RWPE2 (cell line): ENCODE data around the gene TBX1.

Experiments
- ATAC-seq: fragments of 200-7000 bp; cut with Tn5 transposase; 3 replicates; pipeline ENCODE4 v1.9.1; 2021; ENCODE audit warnings: low read depth
- DNase-seq: peaks from one replicate; pipeline ENCODE4 v3.0.0-alpha.2; 2020; ENCODE audit warnings: low spot score
- H3K27ac ChIP-seq: fragments of 450-650 bp; 2 replicates; pipeline ENCODE4 v1.5.1; 2017; ENCODE audit warnings: mild to moderate bottlenecking; ENCODE audit not compliant: poor library complexity, severe bottlenecking
- H3K27me3 ChIP-seq: fragments of 250-450 bp; sonication (Bioruptor Pico); 2 replicates; pipeline ENCODE4 v1.5.1; 2021; ENCODE audit warnings: mild to moderate bottlenecking, moderate library complexity; ENCODE audit not compliant: insufficient read depth, poor library complexity, severe bottlenecking
- H3K36me3 ChIP-seq: fragments of 250-450 bp; sonication (Bioruptor Pico); 2 replicates; pipeline ENCODE4 v1.5.1; 2020; ENCODE audit warnings: low read depth, mild to moderate bottlenecking, moderate library complexity
- H3K4me1 ChIP-seq: fragments of 250-450 bp; sonication (Bioruptor Pico); 2 replicates; pipeline ENCODE4 v1.5.1; 2021; ENCODE audit warnings: mild to moderate bottlenecking, moderate library complexity; ENCODE audit not compliant: insufficient read depth, poor library complexity, severe bottlenecking
- H3K4me3 ChIP-seq: fragments of 250-450 bp; sonication (Bioruptor Pico); 2 replicates; pipeline ENCODE4 v1.5.1; 2021; ENCODE audit warnings: mild to moderate bottlenecking, moderate library complexity; ENCODE audit not compliant: severe bottlenecking
- H3K9me3 ChIP-seq: fragments of 250-450 bp; sonication (Bioruptor Pico); 2 replicates; pipeline ENCODE4 v1.5.1; 2021; ENCODE audit warnings: mild to moderate bottlenecking, moderate library complexity; ENCODE audit not compliant: severe bottlenecking
- CTCF ChIP-seq: fragments of 450-650 bp; IDR thresholded peaks from one replicate; pipeline ENCODE4 v1.5.1; 2017; ENCODE audit warnings: mild to moderate bottlenecking, moderate library complexity; ENCODE audit not compliant: poor library complexity, severe bottlenecking

Gene TBX1

DNA sequence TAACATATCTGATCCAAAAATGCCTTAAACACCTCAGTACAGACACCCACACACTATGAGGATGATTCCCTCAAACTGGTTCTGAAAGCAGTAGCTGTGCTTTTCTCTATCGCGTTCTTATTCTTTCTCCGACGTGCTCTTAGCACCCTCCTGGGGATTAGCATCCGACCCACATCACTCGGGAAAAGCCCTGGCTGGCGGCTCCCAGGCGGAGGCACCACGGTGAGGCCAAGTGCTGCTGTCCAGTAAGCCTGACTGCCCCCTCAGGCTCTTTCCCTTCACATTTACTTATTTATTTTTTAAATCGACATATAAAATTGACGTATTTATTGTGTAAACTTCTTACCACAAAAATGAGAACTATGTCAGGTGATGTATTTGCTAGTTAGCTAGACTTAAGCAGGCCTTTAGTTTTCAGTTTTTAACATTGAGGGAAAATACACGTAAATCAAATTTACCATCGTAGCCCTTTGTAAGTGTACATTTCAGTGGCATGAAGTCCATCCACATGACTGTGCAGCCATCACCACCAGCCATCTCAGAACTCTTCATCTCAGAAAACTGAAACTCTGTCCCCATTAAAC lies 19.2 kb downstream of the TBX1 start:
- Histone ChIP-seq H3K4me3 (no peak overlapping the region), H3K36me3 (no peaks in the 10 kb centered on the region), H3K4me1 (peaks cover 4% of the 10 kb centered on the region), H3K27ac (no peak overlapping the region), H3K27me3 (no peaks in the 10 kb centered on the region), H3K9me3 (peaks cover 2% of the 10 kb centered on the region)
- peak; percentile 23 for DNase-seq
- ATAC-seq = no peak; the same call in 2 of the 3 replicates
- TF ChIP-seq CTCF = no peak

DNA sequence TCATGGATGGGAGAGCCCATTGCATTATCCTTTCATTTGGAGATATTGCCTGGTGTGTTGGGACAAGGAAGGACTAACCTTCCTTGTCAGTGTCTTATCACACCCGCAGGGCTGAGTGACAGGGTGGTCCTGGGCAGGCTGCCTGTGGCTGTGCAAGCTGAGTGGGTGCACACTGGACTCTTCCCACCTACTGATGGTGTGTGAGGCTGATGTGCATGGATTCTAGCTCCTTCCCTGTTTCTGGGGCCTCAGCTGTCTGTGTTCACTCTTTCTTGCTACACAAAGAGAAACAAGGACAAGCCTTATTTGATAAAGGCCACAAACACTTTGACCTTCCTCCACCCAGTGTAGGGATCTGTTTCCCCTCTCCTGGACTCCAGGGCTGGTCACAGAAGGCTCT lies 22.0 kb downstream of the TBX1 start:
- TF ChIP-seq CTCF = no peak
- Histone ChIP-seq H3K4me3 (no peak overlapping the region), H3K27me3 (no peaks in the 10 kb centered on the region), H3K9me3 (peaks cover 2% of the 10 kb centered on the region), H3K4me1 (peaks cover 4% of the 10 kb centered on the region), H3K27ac (no peak overlapping the region), H3K36me3 (no peaks in the 10 kb centered on the region)
- ATAC-seq (no peak), DNase-seq (peak; percentile 24)

- Histone ChIP-seq H3K4me1 (peaks cover 4% of the 10 kb centered on the region), H3K4me3 (no peak overlapping the region), H3K27me3 (no peaks in the 10 kb centered on the region), H3K27ac (no peak overlapping the region), H3K36me3 (no peaks in the 10 kb centered on the region), H3K9me3 (no peaks in the 10 kb centered on the region)
- no peak for TF ChIP-seq CTCF
- peak; percentile 37 for DNase-seq
- no peak for ATAC-seq
Observed at GRCh38 chr22:19783586-19784383, 23.2 kb downstream of the TBX1 start.

- no peak for TF ChIP-seq CTCF
- H3K27ac ChIP-seq = no peak overlapping the region
- peak; percentile 56 for DNase-seq
- H3K27me3 ChIP-seq = no peaks in the 10 kb centered on the region
- ATAC-seq = no peak
- H3K9me3 ChIP-seq = peaks cover 2% of the 10 kb centered on the region
- peaks cover 4% of the 10 kb centered on the region for H3K4me1 ChIP-seq
- no peak overlapping the region for H3K4me3 ChIP-seq
- no peaks in the 10 kb centered on the region for H3K36me3 ChIP-seq
Observed at GRCh38 chr22:19784384-19785175, 24.0 kb downstream of the TBX1 start.
